Rectal smooth muscle tissue (tissue), 1 donor: ENCODE results near the gene ACYP2.

Source experiments
- H3K27ac ChIP-seq: one replicate; pipeline ENCODE4 v1.7.0; 2013; ENCODE audit warnings: low read depth, low read length, inconsistent platforms
- H3K27me3 ChIP-seq: one replicate; pipeline ENCODE4 v1.7.0; 2013; ENCODE audit warnings: low read length; ENCODE audit not compliant: control insufficient read depth, insufficient read depth
- H3K36me3 ChIP-seq: one replicate; pipeline ENCODE4 v1.7.0; 2013; ENCODE audit warnings: low read length; ENCODE audit not compliant: control insufficient read depth, insufficient read depth
- H3K4me1 ChIP-seq: one replicate; pipeline ENCODE4 v1.7.0; 2013; ENCODE audit warnings: low read length; ENCODE audit not compliant: control insufficient read depth, insufficient read depth
- H3K4me3 ChIP-seq: one replicate; pipeline ENCODE4 v1.7.0; 2013; ENCODE audit warnings: low read length
- H3K9ac ChIP-seq: one replicate; pipeline ENCODE4 v1.7.0; 2013; ENCODE audit warnings: low read length

Gene ACYP2

GRCh38 chr2:54330926-54331835 lies 215.8 kb downstream of the ACYP2 start:
- Histone ChIP-seq H3K27me3 (no peaks in the 10 kb centered on the region), H3K9ac (no peak overlapping the region), H3K4me1 (peaks cover 4% of the 10 kb centered on the region), H3K27ac (peak overlapping the region; percentile 90), H3K36me3 (no peaks in the 10 kb centered on the region), H3K4me3 (peak overlapping the region; percentile 82)

GRCh38 chr2:54332386-54332785 lies 217.0 kb downstream of the ACYP2 start:
- Histone ChIP-seq H3K27ac (no peak overlapping the region), H3K9ac (no peak overlapping the region), H3K27me3 (no peaks in the 10 kb centered on the region), H3K4me1 (peaks cover 6% of the 10 kb centered on the region), H3K36me3 (no peaks in the 10 kb centered on the region), H3K4me3 (no peak overlapping the region)

GRCh38 chr2:54336136-54336976 lies 220.9 kb downstream of the ACYP2 start:
- Histone ChIP-seq H3K27ac (peak overlapping the region; percentile 43), H3K9ac (no peak overlapping the region), H3K4me1 (peaks cover 3% of the 10 kb centered on the region), H3K27me3 (no peaks in the 10 kb centered on the region), H3K36me3 (no peaks in the 10 kb centered on the region), H3K4me3 (no peak overlapping the region)

GRCh38 chr2:54336977-54337255 lies 221.5 kb downstream of the ACYP2 start:
- Histone ChIP-seq H3K27me3 (no peaks in the 10 kb centered on the region), H3K27ac (no peak overlapping the region), H3K4me1 (peaks cover 3% of the 10 kb centered on the region), H3K36me3 (no peaks in the 10 kb centered on the region), H3K4me3 (no peak overlapping the region), H3K9ac (no peak overlapping the region)

DNA sequence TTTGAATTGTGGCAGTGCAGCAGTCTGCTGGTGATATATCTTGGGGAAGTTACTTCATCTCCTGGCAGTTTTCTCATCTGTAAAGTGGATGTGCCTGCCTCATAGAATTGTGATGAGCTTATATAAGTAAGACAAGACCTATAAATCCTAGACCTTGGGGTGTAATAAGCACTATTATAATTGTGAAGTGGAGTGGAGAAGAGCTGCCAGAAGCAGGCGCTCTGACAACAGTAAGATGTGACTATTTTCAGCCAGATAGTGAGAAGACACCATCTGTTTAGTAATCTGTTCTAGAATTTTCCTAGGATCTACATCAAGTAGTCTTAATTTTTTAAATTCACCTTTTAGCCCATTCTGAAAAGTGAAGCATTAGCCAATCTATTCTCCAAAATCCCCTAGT lies 226.2 kb downstream of the ACYP2 start:
- H3K27me3 ChIP-seq = no peaks in the 10 kb centered on the region
- no peak overlapping the region for H3K9ac ChIP-seq
- no peaks in the 10 kb centered on the region for H3K4me1 ChIP-seq
- H3K36me3 ChIP-seq = no peaks in the 10 kb centered on the region
- no peak overlapping the region for H3K27ac ChIP-seq
- no peak overlapping the region for H3K4me3 ChIP-seq

- Histone ChIP-seq H3K4me1 (no peaks in the 10 kb centered on the region), H3K9ac (no peak overlapping the region), H3K4me3 (no peak overlapping the region), H3K27me3 (no peaks in the 10 kb centered on the region), H3K27ac (no peak overlapping the region), H3K36me3 (no peaks in the 10 kb centered on the region)
These were observed 227.2 kb downstream of the ACYP2 start for GRCh38 chr2:54342603-54343002.

GRCh38 chr2:54347622-54348021 lies 232.2 kb downstream of the ACYP2 start:
- no peak overlapping the region for H3K9ac ChIP-seq
- no peaks in the 10 kb centered on the region for H3K36me3 ChIP-seq
- no peaks in the 10 kb centered on the region for H3K4me1 ChIP-seq
- no peak overlapping the region for H3K27ac ChIP-seq
- no peaks in the 10 kb centered on the region for H3K27me3 ChIP-seq
- H3K4me3 ChIP-seq = no peak overlapping the region

DNA sequence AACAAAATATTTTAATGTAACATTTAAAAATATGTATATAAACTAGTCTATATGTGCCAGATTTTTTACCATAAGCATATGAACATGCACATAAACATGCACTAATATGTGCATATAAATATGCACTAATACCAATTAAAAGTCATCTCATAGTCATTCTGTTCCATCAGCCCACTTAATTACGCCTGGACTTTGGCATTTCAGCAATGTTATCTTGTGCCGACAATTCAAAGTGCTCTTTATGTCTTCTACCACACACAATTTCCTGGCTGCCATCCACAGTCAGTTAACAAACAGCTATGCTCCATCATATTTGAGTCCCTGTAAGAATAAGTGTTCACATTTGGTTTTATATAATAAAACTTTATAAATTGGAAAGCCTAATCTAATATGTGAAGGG lies 233.2 kb downstream of the ACYP2 start:
- no peaks in the 10 kb centered on the region for H3K27me3 ChIP-seq
- no peak overlapping the region for H3K9ac ChIP-seq
- H3K4me1 ChIP-seq = no peaks in the 10 kb centered on the region
- no peaks in the 10 kb centered on the region for H3K36me3 ChIP-seq
- no peak overlapping the region for H3K4me3 ChIP-seq
- H3K27ac ChIP-seq = no peak overlapping the region

DNA sequence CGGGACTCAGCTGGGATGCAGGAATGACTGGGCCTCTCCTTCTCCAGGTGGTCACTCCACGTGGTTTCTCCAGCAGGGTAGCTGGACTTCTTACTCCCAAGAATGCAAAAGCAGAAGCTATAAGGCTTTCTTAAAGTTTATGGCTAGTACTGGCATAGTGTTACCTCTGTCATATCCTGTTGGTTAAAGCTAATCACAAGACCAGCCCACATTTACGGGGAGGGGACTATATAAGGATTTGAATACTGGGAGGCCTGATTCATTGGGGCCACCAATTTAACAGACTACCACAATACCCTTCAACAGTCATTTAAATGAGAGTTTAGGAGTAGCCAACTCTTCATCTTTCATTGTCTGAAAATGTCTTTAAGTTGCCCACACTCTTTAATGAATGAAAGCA lies 235.0 kb downstream of the ACYP2 start:
- Histone ChIP-seq H3K4me1 (no peaks in the 10 kb centered on the region), H3K27ac (no peak overlapping the region), H3K36me3 (no peaks in the 10 kb centered on the region), H3K4me3 (no peak overlapping the region), H3K9ac (no peak overlapping the region), H3K27me3 (no peaks in the 10 kb centered on the region)

- no peak overlapping the region for H3K4me3 ChIP-seq
- H3K27me3 ChIP-seq = no peaks in the 10 kb centered on the region
- H3K9ac ChIP-seq = no peak overlapping the region
- H3K4me1 ChIP-seq = no peaks in the 10 kb centered on the region
- H3K36me3 ChIP-seq = no peaks in the 10 kb centered on the region
- no peak overlapping the region for H3K27ac ChIP-seq
These were observed 237.8 kb downstream of the ACYP2 start for GRCh38 chr2:54353216-54353615.
